HepG2 (cell line): ENCODE results near the gene HDAC10. TPM values are rescaled to one million over a fixed set of nuclear protein-coding genes. Genes with fewer than 3 reads are reported as not detected.

Source experiments
- BORCS8-MEF2B ChIP-seq: sonication (generic); formaldehyde crosslinking; IDR thresholded peaks from 2 replicates; pipeline ENCODE4 v1.8.0; 2022; ENCODE audit warnings: mild to moderate bottlenecking, missing genetic modification reagents
- DPF2 ChIP-seq: sonication (generic); formaldehyde crosslinking; IDR thresholded peaks from 2 replicates; pipeline ENCODE4 v1.4.0; 2020; ENCODE audit warnings: mild to moderate bottlenecking, low read depth, missing genetic modification reagents, borderline replicate concordance
- ELF3 ChIP-seq: IDR thresholded peaks from 2 replicates; pipeline ENCODE4 v1.6.1; 2016; ENCODE audit warnings: missing genetic modification reagents, missing compliant biosample characterization
- FOXP4 ChIP-seq: sonication (generic); formaldehyde crosslinking; IDR thresholded peaks from 2 replicates; pipeline ENCODE4 v1.4.0; 2020; ENCODE audit warnings: missing genetic modification reagents
- HDAC1 ChIP-seq: sonication (generic); formaldehyde crosslinking; IDR thresholded peaks from 2 replicates; pipeline ENCODE4 v1.5.1; 2020; ENCODE audit warnings: mild to moderate bottlenecking, missing genetic modification reagents
- KLF12 ChIP-seq: sonication (generic); formaldehyde crosslinking; IDR thresholded peaks from 2 replicates; pipeline ENCODE4 v1.4.0; 2020; ENCODE audit warnings: missing genetic modification reagents, borderline replicate concordance
- NR2F1 ChIP-seq, 2 experiments: fragments of 450-650 bp in 1 of 2; formaldehyde crosslinking in 1 of 2; IDR thresholded peaks; 2 replicates each; pipeline versions ENCODE4 v1.5.0 to v1.6.1; 2016 to 2020; ENCODE audit warnings: mild to moderate bottlenecking in 1 of 2, missing compliant biosample characterization in 1 of 2, missing genetic modification reagents in 1 of 2, moderate library complexity in 1 of 2
- RBFOX2 ChIP-seq: fragments of 200-400 bp; formaldehyde crosslinking; IDR thresholded peaks from 2 replicates; pipeline ENCODE4 v1.6.1; 2017; ENCODE audit warnings: low read depth, mild to moderate bottlenecking, low read length
- SAFB2 ChIP-seq: sonication (generic); formaldehyde crosslinking; IDR thresholded peaks from 2 replicates; pipeline ENCODE4 v1.5.1; 2020; ENCODE audit warnings: missing genetic modification reagents, low read depth, mild to moderate bottlenecking, borderline replicate concordance
- SPEN ChIP-seq: sonication (generic); formaldehyde crosslinking; IDR thresholded peaks from 2 replicates; pipeline ENCODE4 v1.5.1; 2020; ENCODE audit warnings: low read depth, mild to moderate bottlenecking, missing genetic modification reagents
- THAP11 ChIP-seq: IDR thresholded peaks from 2 replicates; pipeline ENCODE4 v1.6.1; 2016; ENCODE audit warnings: missing biosample characterization, missing genetic modification reagents
- ZFP37 ChIP-seq: sonication (generic); formaldehyde crosslinking; IDR thresholded peaks from 2 replicates; pipeline ENCODE4 v1.4.0; 2020; ENCODE audit warnings: missing genetic modification reagents, borderline replicate concordance
- ZFX ChIP-seq: sonication (generic); formaldehyde crosslinking; IDR thresholded peaks from 2 replicates; pipeline ENCODE4 v1.4.0; 2020; ENCODE audit warnings: mild to moderate bottlenecking, low read depth, missing genetic modification reagents, moderate library complexity
- ZNF276 ChIP-seq: sonication (generic); formaldehyde crosslinking; IDR thresholded peaks from 2 replicates; pipeline ENCODE4 v1.4.0; 2020; ENCODE audit warnings: mild to moderate bottlenecking, low read depth, missing genetic modification reagents
- ZNF784 ChIP-seq: sonication (generic); formaldehyde crosslinking; IDR thresholded peaks from 2 replicates; pipeline ENCODE4 v1.5.1; 2020; ENCODE audit warnings: missing genetic modification reagents, mild to moderate bottlenecking, borderline replicate concordance
- polyA plus RNA-seq, 8 experiments: library from polyadenylated mRNA; depleted of rRNA in 3 of 8; stranded (reverse) in 7 of 8; unstranded in 1 of 8; fragments of >200 nt; fragmentation: Illumina TruSeq in 4 of 8; extraction: Trizol in 4 of 8; gene quantifications; 2 replicates each; pipeline versions ENCODE4 v1.2.1 to v1.2.3, GENCODE V29; 2011 to 2016; ENCODE audit warnings: low read depth in 4 of 8, missing spikeins in 1 of 8, mixed read lengths in 1 of 8; ENCODE audit not compliant: insufficient read depth in 1 of 8
- total RNA-seq, 5 experiments: library from RNA; depleted of rRNA; stranded (reverse); fragments of >200 nt; fragmentation: Illumina TruSeq; extraction: Trizol; gene quantifications; 2 replicates each; pipeline ENCODE4 v1.2.3, GENCODE V29; 2016; ENCODE audit warnings: low read depth in 1 of 5
- TF ChIP-seq, protein P1 (sequence below): sonication (generic); formaldehyde crosslinking; conservative IDR thresholded peaks from 2 replicates; pipeline ENCODE4 v1.8.0; 2022; ENCODE audit warnings: missing genetic modification reagents
- TF ChIP-seq, protein P2 (sequence below): IDR thresholded peaks from 2 replicates; pipeline ENCODE4 v1.6.1; 2018; ENCODE audit warnings: missing genetic modification reagents, mild to moderate bottlenecking, missing compliant biosample characterization
- TF ChIP-seq, protein P3 (sequence below): IDR thresholded peaks from 2 replicates; pipeline ENCODE4 v1.6.1; 2016; ENCODE audit warnings: mild to moderate bottlenecking

Gene HDAC10
- total and polyA plus RNA-seq, 2 of the 13 experiments (the other 11 are each of a cell fraction or from before 2014, with no cell fraction given) = 13.9 to 14.9 TPM

DNA sequence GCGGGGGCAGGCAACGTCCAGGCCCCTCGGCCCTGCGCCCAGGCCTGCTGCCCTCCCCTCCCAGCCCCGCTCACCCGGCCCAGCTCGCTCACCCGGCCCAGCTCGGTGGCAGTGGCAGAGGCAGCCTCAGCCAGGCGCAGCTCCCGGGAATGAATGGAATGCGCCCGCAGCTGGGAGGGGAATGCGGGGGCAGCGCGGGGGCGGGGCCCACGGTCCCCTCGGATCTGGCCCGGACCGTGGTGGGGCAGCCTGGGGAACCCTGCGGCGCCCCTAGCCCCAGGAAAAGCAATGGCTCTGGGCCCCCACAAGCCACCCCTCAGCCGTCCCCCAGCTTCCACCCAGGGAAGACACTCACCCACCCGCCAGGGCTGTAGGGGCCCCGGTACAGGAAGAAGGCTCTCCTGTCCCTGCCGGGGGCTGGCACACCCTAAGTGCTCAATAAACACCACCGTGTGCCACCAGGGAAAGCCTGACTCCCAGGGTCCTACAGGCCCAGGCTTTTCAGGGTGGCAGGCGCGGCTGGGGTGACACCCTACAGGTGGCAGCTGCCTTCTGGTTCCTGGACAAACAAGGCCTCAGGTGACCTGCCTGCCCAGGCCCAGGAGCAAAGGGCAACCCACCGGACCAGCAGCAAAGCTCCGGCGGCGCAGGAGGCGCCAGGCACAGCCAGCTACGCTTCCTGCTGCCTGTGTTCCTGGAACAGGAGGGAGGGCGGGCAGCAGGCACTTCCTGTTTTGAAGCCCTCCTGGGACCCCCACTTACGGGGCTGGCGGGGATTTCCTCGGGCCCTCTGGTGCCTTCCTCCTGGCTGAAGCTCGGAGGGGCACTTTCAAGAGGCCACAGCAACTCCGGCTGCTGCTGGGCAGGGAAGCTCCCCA, 42.6 kb upstream of the HDAC10 start (continued):
- TF ChIP-seq, protein P1, sequence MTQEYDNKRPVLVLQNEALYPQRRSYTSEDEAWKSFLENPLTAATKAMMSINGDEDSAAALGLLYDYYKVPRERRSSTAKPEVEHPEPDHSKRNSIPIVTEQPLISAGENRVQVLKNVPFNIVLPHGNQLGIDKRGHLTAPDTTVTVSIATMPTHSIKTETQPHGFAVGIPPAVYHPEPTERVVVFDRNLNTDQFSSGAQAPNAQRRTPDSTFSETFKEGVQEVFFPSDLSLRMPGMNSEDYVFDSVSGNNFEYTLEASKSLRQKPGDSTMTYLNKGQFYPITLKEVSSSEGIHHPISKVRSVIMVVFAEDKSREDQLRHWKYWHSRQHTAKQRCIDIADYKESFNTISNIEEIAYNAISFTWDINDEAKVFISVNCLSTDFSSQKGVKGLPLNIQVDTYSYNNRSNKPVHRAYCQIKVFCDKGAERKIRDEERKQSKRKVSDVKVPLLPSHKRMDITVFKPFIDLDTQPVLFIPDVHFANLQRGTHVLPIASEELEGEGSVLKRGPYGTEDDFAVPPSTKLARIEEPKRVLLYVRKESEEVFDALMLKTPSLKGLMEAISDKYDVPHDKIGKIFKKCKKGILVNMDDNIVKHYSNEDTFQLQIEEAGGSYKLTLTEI (CRISPR knock-in tag) = no peak
- no peak for TF ChIP-seq ZFP37 (CRISPR knock-in tag)
- TF ChIP-seq, protein P2, sequence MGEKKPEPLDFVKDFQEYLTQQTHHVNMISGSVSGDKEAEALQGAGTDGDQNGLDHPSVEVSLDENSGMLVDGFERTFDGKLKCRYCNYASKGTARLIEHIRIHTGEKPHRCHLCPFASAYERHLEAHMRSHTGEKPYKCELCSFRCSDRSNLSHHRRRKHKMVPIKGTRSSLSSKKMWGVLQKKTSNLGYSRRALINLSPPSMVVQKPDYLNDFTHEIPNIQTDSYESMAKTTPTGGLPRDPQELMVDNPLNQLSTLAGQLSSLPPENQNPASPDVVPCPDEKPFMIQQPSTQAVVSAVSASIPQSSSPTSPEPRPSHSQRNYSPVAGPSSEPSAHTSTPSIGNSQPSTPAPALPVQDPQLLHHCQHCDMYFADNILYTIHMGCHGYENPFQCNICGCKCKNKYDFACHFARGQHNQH (CRISPR knock-in tag) = peak; percentile 87
- TF ChIP-seq ELF3 (CRISPR knock-in tag) = peak; percentile 99
- TF ChIP-seq SAFB2 (CRISPR knock-in tag) = no peak
- peak; percentile 91 for TF ChIP-seq SPEN
- TF ChIP-seq RBFOX2 = peak; percentile 87
- TF ChIP-seq BORCS8-MEF2B (CRISPR knock-in tag) = peak; percentile 62
- TF ChIP-seq, protein P3, sequence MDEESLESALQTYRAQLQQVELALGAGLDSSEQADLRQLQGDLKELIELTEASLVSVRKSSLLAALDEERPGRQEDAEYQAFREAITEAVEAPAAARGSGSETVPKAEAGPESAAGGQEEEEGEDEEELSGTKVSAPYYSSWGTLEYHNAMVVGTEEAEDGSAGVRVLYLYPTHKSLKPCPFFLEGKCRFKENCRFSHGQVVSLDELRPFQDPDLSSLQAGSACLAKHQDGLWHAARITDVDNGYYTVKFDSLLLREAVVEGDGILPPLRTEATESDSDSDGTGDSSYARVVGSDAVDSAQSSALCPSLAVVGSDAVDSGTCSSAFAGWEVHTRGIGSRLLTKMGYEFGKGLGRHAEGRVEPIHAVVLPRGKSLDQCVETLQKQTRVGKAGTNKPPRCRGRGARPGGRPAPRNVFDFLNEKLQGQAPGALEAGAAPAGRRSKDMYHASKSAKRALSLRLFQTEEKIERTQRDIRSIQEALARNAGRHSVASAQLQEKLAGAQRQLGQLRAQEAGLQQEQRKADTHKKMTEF = peak; percentile 88
- peak; percentile 94; the same call in 1 of the 2 replicates for TF ChIP-seq KLF12 (CRISPR knock-in tag)
- TF ChIP-seq DPF2 (CRISPR knock-in tag) = no peak; the same call in 1 of the 2 replicates
- TF ChIP-seq ZNF784 (CRISPR knock-in tag) = 0 out of 2 replicates have a peak, but pooled peaks have one; percentile 60
- no peak for TF ChIP-seq THAP11 (CRISPR knock-in tag)
- TF ChIP-seq ZNF276 (CRISPR knock-in tag) = no peak
- peak; percentile 71 to 79 for TF ChIP-seq NR2F1 (CRISPR knock-in tag; IDR thresholded peaks at IDR 0.05)
- peak; percentile 98 for TF ChIP-seq ZFX (CRISPR knock-in tag)
- TF ChIP-seq FOXP4 (CRISPR knock-in tag) = peak; percentile 56
- peak; percentile 99 for TF ChIP-seq HDAC1 (CRISPR knock-in tag)
